Fibroblast of skin of back (primary cell): ENCODE results near the gene LRP8.
A peak's percentile ranks its signal among the peaks of the same experiment; 100 is the strongest.
"Not testable (repeated sequence)": the region's sequence is repeated elsewhere in the genome, so short reads cannot be mapped to it uniquely, and the experiment has no call there.

Experiments used
- DNase-seq: peaks from one replicate; pipeline ENCODE4 v3.0.0-alpha.2; 2013

Gene LRP8

GRCh38 chr1:53304527-53304926, 23.3 kb downstream of the LRP8 start:
- no peak for DNase-seq

- DNase-seq, result peak; percentile 34
These were observed 23.9 kb downstream of the LRP8 start for GRCh38 chr1:53303726-53304515.

GRCh38 chr1:53303243-53303642, 24.6 kb downstream of the LRP8 start:
- DNase-seq, result no peak

GRCh38 chr1:53299233-53299632, 28.6 kb downstream of the LRP8 start:
- DNase-seq, result no peak

GRCh38 chr1:53298045-53298637, 29.7 kb downstream of the LRP8 start:
- no peak for DNase-seq

- no peak for DNase-seq
These were observed 30.7 kb downstream of the LRP8 start for GRCh38 chr1:53297195-53297594.

- no peak for DNase-seq
These were observed 31.6 kb downstream of the LRP8 start for GRCh38 chr1:53296117-53296749.

GRCh38 chr1:53295726-53296116, 32.1 kb downstream of the LRP8 start:
- DNase-seq, result no peak

- no peak for DNase-seq
These were observed 32.6 kb downstream of the LRP8 start for GRCh38 chr1:53295295-53295694.

GRCh38 chr1:53294567-53294966, 33.3 kb downstream of the LRP8 start:
- DNase-seq, result peak; percentile 32

GRCh38 chr1:53294061-53294460, 33.8 kb downstream of the LRP8 start:
- no peak for DNase-seq

GRCh38 chr1:53293123-53293522, 34.7 kb downstream of the LRP8 start:
- DNase-seq, result no peak

GRCh38 chr1:53292690-53293089, 35.2 kb downstream of the LRP8 start:
- no peak for DNase-seq

- no peak for DNase-seq
These were observed 36.3 kb downstream of the LRP8 start for GRCh38 chr1:53291574-53291973.

- no peak for DNase-seq
These were observed 39.0 kb downstream of the LRP8 start for GRCh38 chr1:53288790-53289429.

- no peak for DNase-seq
These were observed 39.7 kb downstream of the LRP8 start for GRCh38 chr1:53288002-53288789.

GRCh38 chr1:53286955-53287354, 40.9 kb downstream of the LRP8 start:
- DNase-seq, result no peak

GRCh38 chr1:53285969-53286760, 41.7 kb downstream of the LRP8 start:
- no peak for DNase-seq

GRCh38 chr1:53285546-53285945, 42.3 kb downstream of the LRP8 start:
- DNase-seq, result no peak

GRCh38 chr1:53284224-53285020, 43.4 kb downstream of the LRP8 start:
- DNase-seq, result no peak

GRCh38 chr1:53283156-53283555, 44.7 kb downstream of the LRP8 start:
- not testable (repeated sequence) for DNase-seq
